GM18520 (cell line): ENCODE results near the gene ADAM15.

Experiments
- ATAC-seq: cut with Tn5 transposase; IDR thresholded peaks from one replicate; pipeline ENCODE4 v1.9.1; 2021; ENCODE audit not compliant: unreplicated experiment

ADAM15 gene

GRCh38 chr1:155050560-155051341 is at the start of gene ADAM15:
ADAM15 (plus strand) TSS chr1:155051316; CDS start chr1:155051387, 71 bp downstream.
- no peak for ATAC-seq

- no peak for ATAC-seq
Observed at GRCh38 chr1:155001425-155001674, 49.8 kb upstream of the ADAM15 start.

- ATAC-seq, result peak; percentile 62
Observed at GRCh38 chr1:155001675-155002463, 49.2 kb upstream of the ADAM15 start.

- ATAC-seq, result no peak
Observed at GRCh38 chr1:155002464-155003226, 48.5 kb upstream of the ADAM15 start, which contains the start of gene ZBTB7B. ZBTB7B (plus strand) TSS chr1:155002802; CDS start chr1:155014661, 11,859 bp downstream.

GRCh38 chr1:155003227-155003765 is 47.8 kb upstream of the ADAM15 start:
- no peak for ATAC-seq

- no peak for ATAC-seq
Observed at GRCh38 chr1:155003766-155004351, 47.3 kb upstream of the ADAM15 start.

- ATAC-seq, result no peak
Observed at GRCh38 chr1:155004352-155005075, 46.6 kb upstream of the ADAM15 start.

GRCh38 chr1:155005076-155006011 is 45.8 kb upstream of the ADAM15 start:
- ATAC-seq, result no peak

- no peak for ATAC-seq
Observed at GRCh38 chr1:155006601-155007101, 44.5 kb upstream of the ADAM15 start.

GRCh38 chr1:155007251-155007828 is 43.8 kb upstream of the ADAM15 start:
- no peak for ATAC-seq

- no peak for ATAC-seq
Observed at GRCh38 chr1:155008015-155008941, 42.8 kb upstream of the ADAM15 start.

- ATAC-seq, result no peak
Observed at GRCh38 chr1:155009221-155009711, 41.9 kb upstream of the ADAM15 start.

- ATAC-seq, result no peak
Observed at GRCh38 chr1:155009742-155010141, 41.4 kb upstream of the ADAM15 start.

GRCh38 chr1:155010211-155010918 is 40.8 kb upstream of the ADAM15 start:
- ATAC-seq, result no peak

- ATAC-seq, result no peak
Observed at GRCh38 chr1:155011004-155011416, 40.1 kb upstream of the ADAM15 start.

- ATAC-seq, result no peak
Observed at GRCh38 chr1:155011437-155012025, 39.6 kb upstream of the ADAM15 start.
